PC-3 (cell line): ENCODE measurements around the gene LTBP3.

ENCODE experiments used
- EZH2phosphoT487 ChIP-seq: fragments of 300-600 bp; sonication (generic); IDR thresholded peaks from 2 replicates; pipeline ENCODE4 v1.6.1; 2018; ENCODE audit warnings: mild to moderate bottlenecking, antibody characterized with exemption, low read length, borderline replicate concordance
- TF ChIP-seq, protein P1 (sequence below): fragments of 300-600 bp; sonication (generic); conservative IDR thresholded peaks from 2 replicates; pipeline ENCODE4 v1.5.1; 2017; ENCODE audit warnings: antibody characterized with exemption, low read depth, mild to moderate bottlenecking, low read length

DNA sequence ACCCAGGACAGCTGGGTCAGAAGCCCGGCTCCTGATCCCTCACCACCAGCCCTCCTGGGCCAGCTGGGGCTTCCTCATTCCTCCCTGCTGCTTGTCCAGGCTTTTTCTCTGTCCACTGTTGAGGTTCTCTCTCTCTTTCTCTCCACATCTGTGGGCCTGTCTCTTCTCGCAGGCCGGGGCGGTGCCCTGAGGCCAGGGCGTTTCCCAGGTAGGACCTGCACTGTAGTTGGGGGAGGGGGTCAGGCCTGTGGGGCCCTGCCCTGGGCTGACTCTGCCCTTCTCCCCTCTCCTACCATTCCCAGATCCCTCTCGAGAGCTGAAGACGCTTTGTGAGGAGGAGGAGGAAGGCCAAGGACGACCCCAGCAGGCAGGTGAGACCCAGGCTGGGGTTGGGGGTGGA is 22.6 kb upstream of the LTBP3 start:
- TF ChIP-seq, protein P1, sequence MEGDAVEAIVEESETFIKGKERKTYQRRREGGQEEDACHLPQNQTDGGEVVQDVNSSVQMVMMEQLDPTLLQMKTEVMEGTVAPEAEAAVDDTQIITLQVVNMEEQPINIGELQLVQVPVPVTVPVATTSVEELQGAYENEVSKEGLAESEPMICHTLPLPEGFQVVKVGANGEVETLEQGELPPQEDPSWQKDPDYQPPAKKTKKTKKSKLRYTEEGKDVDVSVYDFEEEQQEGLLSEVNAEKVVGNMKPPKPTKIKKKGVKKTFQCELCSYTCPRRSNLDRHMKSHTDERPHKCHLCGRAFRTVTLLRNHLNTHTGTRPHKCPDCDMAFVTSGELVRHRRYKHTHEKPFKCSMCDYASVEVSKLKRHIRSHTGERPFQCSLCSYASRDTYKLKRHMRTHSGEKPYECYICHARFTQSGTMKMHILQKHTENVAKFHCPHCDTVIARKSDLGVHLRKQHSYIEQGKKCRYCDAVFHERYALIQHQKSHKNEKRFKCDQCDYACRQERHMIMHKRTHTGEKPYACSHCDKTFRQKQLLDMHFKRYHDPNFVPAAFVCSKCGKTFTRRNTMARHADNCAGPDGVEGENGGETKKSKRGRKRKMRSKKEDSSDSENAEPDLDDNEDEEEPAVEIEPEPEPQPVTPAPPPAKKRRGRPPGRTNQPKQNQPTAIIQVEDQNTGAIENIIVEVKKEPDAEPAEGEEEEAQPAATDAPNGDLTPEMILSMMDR, result no peak
- TF ChIP-seq EZH2phosphoT487, result no peak
